Measurements from ENCODE around the gene NPTXR. TPM values are rescaled to one million over a fixed set of nuclear protein-coding genes. Genes with fewer than 3 reads are reported as not detected.

NPTXR gene
- total and polyA plus RNA-seq, 10 donors, result 0.24 to 11.5 (median 4.7) TPM

- no peak for DNase-seq
- peaks cover 0 to 20% (median 6%) of the 10 kb centered on the region in 6 donors for H3K4me1 ChIP-seq
- TF ChIP-seq POLR2A (IDR thresholded peaks at IDR 0.05) (no peak), POLR2AphosphoS5 (IDR thresholded peaks at IDR 0.05) (no peak)
- TF ChIP-seq, protein P1, sequence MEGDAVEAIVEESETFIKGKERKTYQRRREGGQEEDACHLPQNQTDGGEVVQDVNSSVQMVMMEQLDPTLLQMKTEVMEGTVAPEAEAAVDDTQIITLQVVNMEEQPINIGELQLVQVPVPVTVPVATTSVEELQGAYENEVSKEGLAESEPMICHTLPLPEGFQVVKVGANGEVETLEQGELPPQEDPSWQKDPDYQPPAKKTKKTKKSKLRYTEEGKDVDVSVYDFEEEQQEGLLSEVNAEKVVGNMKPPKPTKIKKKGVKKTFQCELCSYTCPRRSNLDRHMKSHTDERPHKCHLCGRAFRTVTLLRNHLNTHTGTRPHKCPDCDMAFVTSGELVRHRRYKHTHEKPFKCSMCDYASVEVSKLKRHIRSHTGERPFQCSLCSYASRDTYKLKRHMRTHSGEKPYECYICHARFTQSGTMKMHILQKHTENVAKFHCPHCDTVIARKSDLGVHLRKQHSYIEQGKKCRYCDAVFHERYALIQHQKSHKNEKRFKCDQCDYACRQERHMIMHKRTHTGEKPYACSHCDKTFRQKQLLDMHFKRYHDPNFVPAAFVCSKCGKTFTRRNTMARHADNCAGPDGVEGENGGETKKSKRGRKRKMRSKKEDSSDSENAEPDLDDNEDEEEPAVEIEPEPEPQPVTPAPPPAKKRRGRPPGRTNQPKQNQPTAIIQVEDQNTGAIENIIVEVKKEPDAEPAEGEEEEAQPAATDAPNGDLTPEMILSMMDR (IDR thresholded peaks at IDR 0.05 in 8 of 11, conservative IDR thresholded peaks at IDR 0.05 in 3 of 11), result no peak
- 88 to 96% (median 95%) methylated on average over 24 to 27 of the region's 27 CpGs for WGBS, 5 donors
- H3K9me3 ChIP-seq, result no peaks in the 10 kb centered on the region
- H3K27ac ChIP-seq, result no peak overlapping the region
- H3K4me3 ChIP-seq, result no peak overlapping the region
- no peaks in the 10 kb centered on the region for H3K27me3 ChIP-seq (replicated peaks in 1 of 7)
- H3K36me3 ChIP-seq, result peaks cover 0 to 46% (median 12%) of the 10 kb centered on the region in 6 donors
- intact Hi-C loops (cut with DNase I; ENCODE audit: low total_unique reads), result no loop called here
Measured at GRCh38 chr22:38777087-38777671, 66.6 kb downstream of the NPTXR start.

- DNase-seq, result no peak
- TF ChIP-seq POLR2AphosphoS5 (IDR thresholded peaks at IDR 0.05), result no peak
- no peak for TF ChIP-seq POLR2A (IDR thresholded peaks at IDR 0.05)
- TF ChIP-seq, protein P1 (IDR thresholded peaks at IDR 0.05 in 8 of 11, conservative IDR thresholded peaks at IDR 0.05 in 3 of 11), result no peak
- no peaks in the 10 kb centered on the region for H3K9me3 ChIP-seq
- WGBS, 5 donors, result 43 to 61% (median 51%) methylated on average over 6 of the region's 6 CpGs
- intact Hi-C loops (cut with DNase I; ENCODE audit: low total_unique reads), result no loop called here
- peaks cover 0 to 15% (median 3%) of the 10 kb centered on the region in 6 donors for H3K4me1 ChIP-seq
- H3K27me3 ChIP-seq (replicated peaks in 1 of 7), result no peaks in the 10 kb centered on the region
- H3K4me3 ChIP-seq, result no peak overlapping the region
- H3K27ac ChIP-seq, result peak overlapping the region in 1 of 8 donors; percentile 1
- H3K36me3 ChIP-seq, result peaks cover 0 to 36% (median 12%) of the 10 kb centered on the region in 6 donors
Measured at GRCh38 chr22:38776086-38776485, 67.7 kb downstream of the NPTXR start.

- Histone ChIP-seq H3K27me3 (replicated peaks in 1 of 7) (no peaks in the 10 kb centered on the region), H3K36me3 (peaks cover 0 to 32% (median 10%) of the 10 kb centered on the region in 6 donors), H3K4me3 (no peak overlapping the region), H3K27ac (peak overlapping the region in 1 of 8 donors; percentile 1), H3K9me3 (no peaks in the 10 kb centered on the region), H3K4me1 (peaks cover 0 to 15% (median 3%) of the 10 kb centered on the region in 6 donors)
- 72 to 74% (median 72%) methylated on average over 12 to 13 of the region's 13 CpGs for WGBS, 5 donors
- no peak for DNase-seq
- intact Hi-C loops (cut with DNase I; ENCODE audit: low total_unique reads), result no loop called here
- TF ChIP-seq, protein P1 (IDR thresholded peaks at IDR 0.05 in 8 of 11, conservative IDR thresholded peaks at IDR 0.05 in 3 of 11), result no peak
- no peak for TF ChIP-seq POLR2A (IDR thresholded peaks at IDR 0.05)
Measured at GRCh38 chr22:38775656-38776055, 68.2 kb downstream of the NPTXR start.

- intact Hi-C loops (cut with DNase I; ENCODE audit: low total_unique reads), result no loop called here
- no peak for DNase-seq
- Histone ChIP-seq H3K9me3 (no peaks in the 10 kb centered on the region), H3K4me1 (peaks cover 0 to 15% (median 3%) of the 10 kb centered on the region in 6 donors), H3K27me3 (replicated peaks in 1 of 7) (no peaks in the 10 kb centered on the region), H3K4me3 (no peak overlapping the region), H3K27ac (no peak overlapping the region), H3K36me3 (peaks cover 0 to 22% (median 4%) of the 10 kb centered on the region in 6 donors)
- WGBS, 5 donors, result 76 to 86% (median 80%) methylated on average over 11 of the region's 11 CpGs
- TF ChIP-seq, protein P1 (IDR thresholded peaks at IDR 0.05 in 8 of 11, conservative IDR thresholded peaks at IDR 0.05 in 3 of 11), result no peak
Measured at GRCh38 chr22:38774496-38775166, 69.2 kb downstream of the NPTXR start.

Measured in spleen (tissue), 11 donors.